ENCODE data around the gene CD3D.

- TF ChIP-seq POLR2AphosphoS5 (IDR thresholded peaks at IDR 0.05) (no peak), POLR2A (IDR thresholded peaks at IDR 0.05) (no peak), EP300 (IDR thresholded peaks at IDR 0.05) (no peak)
- TF ChIP-seq, protein P1, sequence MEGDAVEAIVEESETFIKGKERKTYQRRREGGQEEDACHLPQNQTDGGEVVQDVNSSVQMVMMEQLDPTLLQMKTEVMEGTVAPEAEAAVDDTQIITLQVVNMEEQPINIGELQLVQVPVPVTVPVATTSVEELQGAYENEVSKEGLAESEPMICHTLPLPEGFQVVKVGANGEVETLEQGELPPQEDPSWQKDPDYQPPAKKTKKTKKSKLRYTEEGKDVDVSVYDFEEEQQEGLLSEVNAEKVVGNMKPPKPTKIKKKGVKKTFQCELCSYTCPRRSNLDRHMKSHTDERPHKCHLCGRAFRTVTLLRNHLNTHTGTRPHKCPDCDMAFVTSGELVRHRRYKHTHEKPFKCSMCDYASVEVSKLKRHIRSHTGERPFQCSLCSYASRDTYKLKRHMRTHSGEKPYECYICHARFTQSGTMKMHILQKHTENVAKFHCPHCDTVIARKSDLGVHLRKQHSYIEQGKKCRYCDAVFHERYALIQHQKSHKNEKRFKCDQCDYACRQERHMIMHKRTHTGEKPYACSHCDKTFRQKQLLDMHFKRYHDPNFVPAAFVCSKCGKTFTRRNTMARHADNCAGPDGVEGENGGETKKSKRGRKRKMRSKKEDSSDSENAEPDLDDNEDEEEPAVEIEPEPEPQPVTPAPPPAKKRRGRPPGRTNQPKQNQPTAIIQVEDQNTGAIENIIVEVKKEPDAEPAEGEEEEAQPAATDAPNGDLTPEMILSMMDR (IDR thresholded peaks at IDR 0.05): no peak
Observed at GRCh38 chr11:118318581-118319336, 23.7 kb downstream of the CD3D start.
